B cell (primary cell): ENCODE measurements around the gene ANXA10. TPM values are rescaled to one million over a fixed set of nuclear protein-coding genes. Genes with fewer than 3 reads are reported as not detected.

ENCODE experiments used
- ATAC-seq: fragments of 200-7000 bp; cut with Tn5 transposase; one replicate; pipeline ENCODE4 v1.10.0; 2021; ENCODE audit warnings: low read depth, mild to moderate bottlenecking, moderate number of reproducible peaks, moderate library complexity
- CTCF ChIA-PET: fragments of 350-600 bp; sonication (Branson Sonifier 250); formaldehyde crosslinking; loops from one replicate; lab custom pipeline; 2021; ENCODE audit warnings: antibody characterized with exemption, inconsistent platforms; lab: Charles Lee
- POLR2A ChIA-PET: fragments of 350-600 bp; sonication (Branson Sonifier 250); formaldehyde crosslinking; loops from one replicate; lab custom pipeline; 2021; ENCODE audit warnings: antibody characterized with exemption; lab: Charles Lee
- DNase-seq: peaks from one replicate; pipeline ENCODE4 v3.0.0; 2013
- H2AFZ ChIP-seq: 2 replicates; pipeline ENCODE4 v1.6.1; 2012; ENCODE audit warnings: mild to moderate bottlenecking, low read depth, low read length; ENCODE audit not compliant: insufficient read depth, poor library complexity, severe bottlenecking
- H3K27ac ChIP-seq, 2 donors: 1 replicate in 1 of 2; 2 replicates in 1 of 2; pipeline ENCODE4 v1.5.1; 2012 to 2013; ENCODE audit warnings: low read length in 2 of 2, mild to moderate bottlenecking in 2 of 2, moderate library complexity in 1 of 2
- H3K27me3 ChIP-seq, 4 experiments: fragments of 200-600 bp in 1 of 4; sonication (generic) in 1 of 4; replicated peaks in 1 of 4; 1 replicate in 2 of 4; 2 replicates in 2 of 4; pipeline versions ENCODE4 v1.6.1 to v1.7.0; 2013 to 2016; ENCODE audit warnings: low read length in 3 of 4, mild to moderate bottlenecking in 2 of 4, mixed read lengths in 1 of 4, moderate library complexity in 1 of 4; ENCODE audit not compliant: insufficient read depth in 4 of 4, control insufficient read depth in 3 of 4; ENCODE audit errors: control extremely low read depth in 1 of 4
- H3K36me3 ChIP-seq, 2 experiments: replicated peaks in 1 of 2; 1 replicate in 1 of 2; 2 replicates in 1 of 2; pipeline versions ENCODE4 v1.6.1 to v1.7.1; 2013; ENCODE audit warnings: low read length in 1 of 2; ENCODE audit not compliant: insufficient read depth in 2 of 2, control insufficient read depth in 1 of 2; ENCODE audit errors: control extremely low read depth in 1 of 2, extremely low read depth in 1 of 2
- H3K4me1 ChIP-seq, 2 donors: fragments of 200-600 bp in 1 of 2; sonication (generic) in 1 of 2; 1 replicate in 1 of 2; 2 replicates in 1 of 2; pipeline versions ENCODE4 v1.5.1 to v1.6.1; 2013 to 2017; ENCODE audit warnings: low read length in 2 of 2; ENCODE audit not compliant: control insufficient read depth in 2 of 2, insufficient read depth in 2 of 2
- H3K4me2 ChIP-seq: replicated peaks from 2 replicates; pipeline ENCODE3; 2012; ENCODE audit warnings: mild to moderate bottlenecking, low read depth, low read length; ENCODE audit not compliant: poor library complexity, severe bottlenecking
- H3K4me3 ChIP-seq, 5 experiments: fragments of 200-600 bp in 1 of 5; sonication (generic) in 1 of 5; 1 replicate in 3 of 5; 2 replicates in 2 of 5; pipeline versions ENCODE4 v1.5.1 to v1.7.0; 2011 to 2016; ENCODE audit warnings: low read length in 4 of 5, mild to moderate bottlenecking in 4 of 5, low read depth in 2 of 5, control low read depth in 1 of 5, moderate library complexity in 1 of 5; ENCODE audit not compliant: insufficient read depth in 1 of 5; ENCODE audit errors: control extremely low read depth in 1 of 5, extremely low read depth in 1 of 5
- H3K79me2 ChIP-seq: fragments of 200-600 bp; sonication (generic); one replicate; pipeline ENCODE4 v1.6.0; 2016; ENCODE audit warnings: low read length; ENCODE audit not compliant: control insufficient read depth, insufficient read depth
- H3K9ac ChIP-seq: fragments of 200-600 bp; sonication (generic); 2 replicates; pipeline ENCODE4 v1.6.1; 2017; ENCODE audit warnings: mild to moderate bottlenecking, low read length, moderate library complexity
- H3K9me3 ChIP-seq, 3 donors: one replicate each; pipeline versions ENCODE4 v1.6.1 to v1.7.1; 2013; ENCODE audit warnings: low read length in 2 of 3; ENCODE audit not compliant: control insufficient read depth in 2 of 3, insufficient read depth in 1 of 3; ENCODE audit errors: control extremely low read depth in 1 of 3
- H4K20me1 ChIP-seq: 2 replicates; pipeline ENCODE4 v1.6.0; 2012; ENCODE audit warnings: mild to moderate bottlenecking, low read length; ENCODE audit not compliant: insufficient read depth, control insufficient read depth, poor library complexity, severe bottlenecking
- H3K27ac Mint-ChIP-seq: one replicate; pipeline ENCODE4 v1.8.0; 2021; ENCODE audit warnings: mixed read lengths
- H3K27me3 Mint-ChIP-seq: one replicate; pipeline ENCODE4 v1.8.0; 2021; ENCODE audit warnings: mixed read lengths
- H3K4me1 Mint-ChIP-seq: one replicate; pipeline ENCODE4 v1.8.0; 2021; ENCODE audit warnings: mixed read lengths
- H3K4me3 Mint-ChIP-seq: one replicate; pipeline ENCODE4 v1.8.0; 2021; ENCODE audit warnings: mixed read lengths
- H3K9me3 Mint-ChIP-seq: one replicate; pipeline ENCODE4 v1.8.0; 2022; ENCODE audit warnings: mixed read lengths; ENCODE audit not compliant: insufficient read depth
- EZH2 ChIP-seq: IDR thresholded peaks from 2 replicates; pipeline ENCODE4 v1.6.1; 2012; ENCODE audit warnings: borderline replicate concordance, low read depth, mild to moderate bottlenecking, moderate library complexity, low read length; ENCODE audit not compliant: insufficient read depth, poor library complexity, severe bottlenecking
- WGBS: methylation state at CpG from one replicate; pipeline ENCODE4 v1.1.5; 2013; ENCODE audit warnings: missing lambda C conversion rate; ENCODE audit not compliant: insufficient coverage; 5-methylcytosine and 5-hydroxymethylcytosine counted together
- intact Hi-C: fragments of 100-400 bp; cut with micrococcal nuclease; formaldehyde crosslinking; loops from one replicate; pipeline ENCODE4 v1.10.0; 2022
- polyA plus RNA-seq: library from polyadenylated mRNA; depleted of rRNA; stranded (reverse); fragments of >200 nt; gene quantifications from 2 replicates; pipeline ENCODE4 v1.2.3, GENCODE V29; 2012
- total RNA-seq, 2 donors: library from RNA; stranded (reverse); fragments of 120-200 nt in 1 of 2; gene quantifications; 1 replicate in 1 of 2; 2 replicates in 1 of 2; pipeline versions ENCODE4 v1.2.3 to v1.2.4, GENCODE V29; 2013 to 2022
- TF ChIP-seq, protein P1 (sequence below): fragments of 200-600 bp; IDR thresholded peaks from one replicate; pipeline ENCODE4 v1.8.0; 2022; ENCODE audit warnings: antibody characterized with exemption, mild to moderate bottlenecking

ANXA10 gene
- total and polyA plus RNA-seq, 2 donors (not counting 1 experiment from before 2014, with no cell fraction given), result not detected

DNA sequence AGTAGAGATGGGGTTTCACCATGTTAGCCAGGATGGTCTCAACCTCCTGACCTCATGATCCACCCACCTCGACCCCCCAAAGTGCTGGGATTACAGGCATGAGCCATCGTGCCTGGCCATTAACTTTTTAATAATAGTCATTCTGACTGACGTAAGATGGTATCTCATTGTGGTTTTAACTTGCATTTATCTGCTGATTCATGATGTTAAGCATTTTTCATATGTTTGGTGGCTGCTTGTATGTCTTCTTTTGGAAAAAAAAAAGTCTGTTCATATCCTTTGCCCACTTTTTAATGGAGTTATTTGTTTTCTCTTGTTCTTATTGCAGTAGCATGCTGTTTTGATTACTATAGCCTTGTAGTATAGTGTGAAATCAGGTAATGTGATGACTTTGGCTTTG, 45.8 kb downstream of the ANXA10 start:
- H4K20me1 ChIP-seq, result no peaks in the 10 kb centered on the region
- intact Hi-C loops, result no loop called here
- Mint-ChIP-seq H3K27ac (no peak overlapping the region), H3K9me3 (no peaks in the 10 kb centered on the region), H3K4me3 (no peak overlapping the region), H3K27me3 (no peaks in the 10 kb centered on the region), H3K4me1 (no peaks in the 10 kb centered on the region)
- H3K4me1 ChIP-seq, result no peaks in the 10 kb centered on the region
- no peaks in the 10 kb centered on the region for H3K79me2 ChIP-seq
- CTCF ChIA-PET, result no interaction called here
- no peaks in the 10 kb centered on the region for H3K36me3 ChIP-seq
- H3K4me3 ChIP-seq, result no peak overlapping the region
- no peaks in the 10 kb centered on the region for H3K9me3 ChIP-seq
- no peak for DNase-seq
- H2AFZ ChIP-seq, result no peak overlapping the region
- WGBS, result no CpG with 5 or more reads among the region's 3 CpGs
- TF ChIP-seq, protein P1, sequence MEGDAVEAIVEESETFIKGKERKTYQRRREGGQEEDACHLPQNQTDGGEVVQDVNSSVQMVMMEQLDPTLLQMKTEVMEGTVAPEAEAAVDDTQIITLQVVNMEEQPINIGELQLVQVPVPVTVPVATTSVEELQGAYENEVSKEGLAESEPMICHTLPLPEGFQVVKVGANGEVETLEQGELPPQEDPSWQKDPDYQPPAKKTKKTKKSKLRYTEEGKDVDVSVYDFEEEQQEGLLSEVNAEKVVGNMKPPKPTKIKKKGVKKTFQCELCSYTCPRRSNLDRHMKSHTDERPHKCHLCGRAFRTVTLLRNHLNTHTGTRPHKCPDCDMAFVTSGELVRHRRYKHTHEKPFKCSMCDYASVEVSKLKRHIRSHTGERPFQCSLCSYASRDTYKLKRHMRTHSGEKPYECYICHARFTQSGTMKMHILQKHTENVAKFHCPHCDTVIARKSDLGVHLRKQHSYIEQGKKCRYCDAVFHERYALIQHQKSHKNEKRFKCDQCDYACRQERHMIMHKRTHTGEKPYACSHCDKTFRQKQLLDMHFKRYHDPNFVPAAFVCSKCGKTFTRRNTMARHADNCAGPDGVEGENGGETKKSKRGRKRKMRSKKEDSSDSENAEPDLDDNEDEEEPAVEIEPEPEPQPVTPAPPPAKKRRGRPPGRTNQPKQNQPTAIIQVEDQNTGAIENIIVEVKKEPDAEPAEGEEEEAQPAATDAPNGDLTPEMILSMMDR, result no peak
- no peak for TF ChIP-seq EZH2
- H3K4me2 ChIP-seq, result no peak overlapping the region
- no peaks in the 10 kb centered on the region for H3K27me3 ChIP-seq
- POLR2A ChIA-PET, result no interaction called here
- no peak overlapping the region for H3K27ac ChIP-seq
- H3K9ac ChIP-seq, result no peak overlapping the region
- no peak for ATAC-seq

DNA sequence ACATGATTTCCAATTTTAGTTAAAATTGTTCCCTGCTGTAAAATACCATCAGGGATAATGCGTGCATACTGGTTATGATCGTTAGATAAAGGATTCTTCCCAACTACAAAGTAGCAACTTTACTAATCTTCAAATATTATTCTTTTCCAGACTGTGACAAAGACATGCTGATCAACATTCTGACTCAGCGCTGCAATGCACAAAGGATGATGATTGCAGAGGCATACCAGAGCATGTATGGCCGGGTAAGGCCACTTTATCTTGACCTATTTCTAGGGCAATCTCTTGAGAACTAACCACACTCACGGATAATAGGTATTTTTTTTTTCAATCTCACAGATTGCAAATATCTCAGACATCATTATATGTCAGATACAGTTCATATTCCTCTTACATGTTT, 47.0 kb downstream of the ANXA10 start:
- ATAC-seq, result no peak
- no peaks in the 10 kb centered on the region for H3K9me3 Mint-ChIP-seq
- 100% methylated on average over 1 of the region's 5 CpGs for WGBS

More for the DNA sequence above, 47.0 kb downstream of the ANXA10 start:
- Histone ChIP-seq H2AFZ (no peak overlapping the region), H3K4me1 (no peaks in the 10 kb centered on the region), H3K79me2 (no peaks in the 10 kb centered on the region), H3K27ac (no peak overlapping the region), H3K36me3 (no peaks in the 10 kb centered on the region), H3K9ac (no peak overlapping the region), H3K4me2 (no peak overlapping the region), H3K4me3 (no peak overlapping the region), H3K27me3 (no peaks in the 10 kb centered on the region), H4K20me1 (no peaks in the 10 kb centered on the region), H3K9me3 (no peaks in the 10 kb centered on the region)
- no peak overlapping the region for H3K27ac Mint-ChIP-seq
- TF ChIP-seq, protein P1, result no peak
- no peak for TF ChIP-seq EZH2
- no peak overlapping the region for H3K4me3 Mint-ChIP-seq
- no peak for DNase-seq
- H3K27me3 Mint-ChIP-seq, result no peaks in the 10 kb centered on the region
- intact Hi-C loops, result no loop called here
- POLR2A ChIA-PET, result no interaction called here
- CTCF ChIA-PET, result no interaction called here
- H3K4me1 Mint-ChIP-seq, result no peaks in the 10 kb centered on the region
